GM10266 (cell line): ENCODE results near the gene USP17L18.
"Not testable (repeated sequence)": the region's sequence is repeated elsewhere in the genome, so short reads cannot be mapped to it uniquely, and the experiment has no call there.

Source experiments
- DNase-seq: peaks from one replicate; pipeline ENCODE4 v3.0.0; 2012; ENCODE audit errors: extremely low spot score

USP17L18 gene

DNA sequence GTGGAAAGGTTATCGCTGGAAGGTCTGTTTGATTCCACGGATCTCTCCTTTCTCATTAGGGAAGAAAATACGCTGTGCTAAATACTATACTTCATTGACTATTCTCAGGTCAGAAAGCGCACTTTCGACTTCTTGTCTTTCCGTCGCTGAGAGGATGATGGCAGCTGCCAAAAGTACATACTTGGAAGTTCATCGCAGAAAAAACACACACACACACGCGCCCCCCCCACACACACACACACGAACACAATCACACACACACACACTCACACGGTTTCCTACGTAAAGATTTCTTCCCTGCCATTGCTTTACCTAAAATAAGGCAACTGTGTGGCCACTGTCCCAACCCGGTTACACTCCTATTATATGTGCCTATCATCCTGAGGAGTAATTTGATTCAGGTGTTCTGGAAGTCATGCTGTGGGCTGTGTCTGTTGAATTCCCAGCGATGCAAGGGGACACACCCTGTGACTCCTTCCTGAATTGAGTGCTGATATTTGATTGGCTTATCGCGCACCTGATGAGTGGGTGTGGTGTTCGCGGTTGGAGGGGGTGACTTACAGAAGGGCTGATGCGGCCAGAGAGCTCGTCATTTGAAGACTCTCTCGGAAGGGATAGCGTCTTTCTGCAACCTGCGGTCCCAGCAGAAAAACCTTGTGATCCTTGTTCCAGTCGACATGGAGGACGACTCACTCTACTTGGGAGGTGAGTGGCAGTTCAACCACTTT lies at the start of gene USP17L18:
Gene USP17L18, plus strand, starts transcription at position 678 of the 728 bp plus-strand sequence. Its CDS starts 0 bp downstream, at position 678.
- DNase-seq = not testable (repeated sequence)

DNA sequence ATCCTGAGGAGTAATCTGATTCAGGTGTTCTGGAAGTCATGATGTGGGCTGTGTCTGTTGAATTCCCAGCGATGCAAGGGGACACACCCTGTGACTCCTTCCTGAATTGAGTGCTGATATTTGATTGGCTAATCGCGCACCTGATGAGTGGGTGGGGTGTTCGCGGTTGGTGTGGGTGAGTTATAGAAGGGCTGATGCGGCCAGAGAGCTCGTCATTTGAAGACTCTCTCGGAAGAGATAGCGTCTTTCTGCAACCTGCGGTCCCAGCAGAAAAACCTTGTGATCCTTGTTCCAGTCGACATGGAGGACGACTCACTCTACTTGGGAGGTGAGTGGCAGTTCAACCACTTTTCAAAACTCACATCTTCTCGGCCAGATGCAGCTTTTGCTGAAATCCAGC lies 38.1 kb upstream of the USP17L18 start, which contains the start of gene USP17L10:
Gene USP17L10, plus strand, starts transcription at position 301 of the 400 bp plus-strand sequence. Its CDS starts 0 bp downstream, at position 301.
- DNase-seq = not testable (repeated sequence)

DNA sequence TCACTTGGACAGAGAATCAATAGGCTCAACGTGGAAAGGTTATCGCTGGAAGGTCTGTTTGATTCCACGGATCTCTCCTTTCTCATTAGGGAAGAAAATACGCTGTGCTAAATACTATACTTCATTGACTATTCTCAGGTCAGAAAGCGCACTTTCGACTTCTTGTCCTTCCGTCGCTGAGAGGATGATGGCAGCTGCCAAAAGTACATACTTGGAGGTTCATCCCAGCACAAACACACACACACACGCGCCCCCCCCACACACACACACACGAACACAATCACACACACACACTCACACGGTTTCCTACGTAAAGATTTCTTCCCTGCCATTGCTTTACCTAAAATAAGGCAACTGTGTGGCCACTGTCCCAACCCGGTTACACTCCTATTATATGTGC lies 33.7 kb upstream of the USP17L18 start:
- DNase-seq = not testable (repeated sequence)

GRCh38 chr4:9215105-9215504 lies 33.3 kb upstream of the USP17L18 start, which contains the start of gene USP17L11:
USP17L11 (plus strand) TSS chr4:9215405; CDS start chr4:9215405, 0 bp downstream.
- not testable (repeated sequence) for DNase-seq

GRCh38 chr4:9219852-9220251 lies 28.6 kb upstream of the USP17L18 start, which contains the start of gene USP17L12:
USP17L12 (plus strand) TSS chr4:9220152; CDS start chr4:9220152, 0 bp downstream.
- not testable (repeated sequence) for DNase-seq

GRCh38 chr4:9224596-9224995 lies 23.8 kb upstream of the USP17L18 start, which contains the start of gene USP17L13:
USP17L13 (plus strand) TSS chr4:9224896; CDS start chr4:9224896, 0 bp downstream.
- not testable (repeated sequence) for DNase-seq

DNA sequence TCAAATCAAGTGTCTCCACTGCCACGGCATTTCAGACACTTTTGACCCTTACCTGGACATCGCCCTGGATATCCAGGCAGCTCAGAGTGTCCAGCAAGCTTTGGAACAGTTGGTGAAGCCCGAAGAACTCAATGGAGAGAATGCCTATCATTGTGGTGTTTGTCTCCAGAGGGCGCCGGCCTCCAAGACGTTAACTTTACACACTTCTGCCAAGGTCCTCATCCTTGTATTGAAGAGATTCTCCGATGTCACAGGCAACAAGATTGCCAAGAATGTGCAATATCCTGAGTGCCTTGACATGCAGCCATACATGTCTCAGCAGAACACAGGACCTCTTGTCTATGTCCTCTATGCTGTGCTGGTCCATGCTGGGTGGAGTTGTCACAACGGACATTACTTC lies 18.2 kb upstream of the USP17L18 start:
- not testable (repeated sequence) for DNase-seq

- DNase-seq = not testable (repeated sequence)
Observed at GRCh38 chr4:9234085-9234484, 14.3 kb upstream of the USP17L18 start, which contains the start of gene USP17L15. USP17L15 (plus strand) TSS chr4:9234385; CDS start chr4:9234385, 0 bp downstream.

DNA sequence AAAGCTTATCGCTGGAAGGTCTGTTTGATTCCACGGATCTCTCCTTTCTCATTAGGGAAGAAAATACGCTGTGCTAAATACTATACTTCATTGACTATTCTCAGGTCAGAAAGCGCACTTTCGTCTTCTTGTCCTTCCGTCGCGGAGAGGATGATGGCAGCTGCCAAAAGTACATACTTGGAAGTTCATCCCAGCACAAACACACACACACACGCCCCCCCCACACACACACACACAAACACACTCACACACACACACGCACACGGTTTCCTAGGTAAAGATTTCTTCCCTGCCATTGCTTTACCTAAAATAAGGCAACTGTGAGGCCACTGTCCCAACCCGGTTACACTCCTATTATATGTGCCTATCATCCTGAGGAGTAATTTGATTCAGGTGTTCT lies 10.0 kb upstream of the USP17L18 start:
- not testable (repeated sequence) for DNase-seq

- DNase-seq = not testable (repeated sequence)
Observed at GRCh38 chr4:9243579-9243978, 4.9 kb upstream of the USP17L18 start, which contains the start of gene USP17L17. USP17L17 (plus strand) TSS chr4:9243879; CDS start chr4:9243879, 0 bp downstream.

- DNase-seq = not testable (repeated sequence)
Observed at GRCh38 chr4:9253078-9253477, 4.6 kb downstream of the USP17L18 start, which contains the start of gene USP17L19. USP17L19 (plus strand) TSS chr4:9253378; CDS start chr4:9253378, 0 bp downstream.

DNA sequence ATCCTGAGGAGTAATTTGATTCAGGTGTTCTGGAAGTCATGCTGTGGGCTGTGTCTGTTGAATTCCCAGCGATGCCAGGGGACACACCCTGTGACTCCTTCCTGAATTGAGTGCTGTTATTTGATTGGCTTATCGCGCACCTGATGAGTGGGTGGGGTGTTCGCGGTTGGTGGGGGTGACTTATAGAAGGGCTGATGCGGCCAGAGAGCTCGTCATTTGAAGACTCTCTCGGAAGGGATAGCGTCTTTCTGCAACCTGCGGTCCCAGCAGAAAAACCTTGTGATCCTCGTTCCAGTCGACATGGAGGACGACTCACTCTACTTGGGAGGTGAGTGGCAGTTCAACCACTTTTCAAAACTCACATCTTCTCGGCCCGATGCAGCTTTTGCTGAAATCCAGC lies 9.4 kb downstream of the USP17L18 start, which contains the start of gene USP17L20:
Gene USP17L20, plus strand, starts transcription at position 301 of the 400 bp plus-strand sequence. Its CDS starts 0 bp downstream, at position 301.
- not testable (repeated sequence) for DNase-seq

DNA sequence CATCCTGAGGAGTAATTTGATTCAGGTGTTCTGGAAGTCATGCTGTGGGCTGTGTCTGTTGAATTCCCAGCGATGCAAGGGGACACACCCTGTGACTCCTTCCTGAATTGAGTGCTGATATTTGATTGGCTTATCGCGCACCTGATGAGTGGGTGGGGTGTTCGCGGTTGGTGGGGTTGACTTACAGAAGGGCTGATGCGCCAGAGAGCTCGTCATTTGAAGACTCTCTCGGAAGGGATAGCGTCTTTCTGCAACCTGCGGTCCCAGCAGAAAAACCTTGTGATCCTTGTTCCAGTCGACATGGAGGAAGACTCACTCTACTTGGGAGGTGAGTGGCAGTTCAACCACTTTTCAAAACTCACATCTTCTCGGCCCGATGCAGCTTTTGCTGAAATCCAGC lies 14.1 kb downstream of the USP17L18 start, which contains the start of gene USP17L21:
Gene USP17L21, plus strand, starts transcription at position 301 of the 400 bp plus-strand sequence. Its CDS starts 0 bp downstream, at position 301.
- DNase-seq = not testable (repeated sequence)

DNA sequence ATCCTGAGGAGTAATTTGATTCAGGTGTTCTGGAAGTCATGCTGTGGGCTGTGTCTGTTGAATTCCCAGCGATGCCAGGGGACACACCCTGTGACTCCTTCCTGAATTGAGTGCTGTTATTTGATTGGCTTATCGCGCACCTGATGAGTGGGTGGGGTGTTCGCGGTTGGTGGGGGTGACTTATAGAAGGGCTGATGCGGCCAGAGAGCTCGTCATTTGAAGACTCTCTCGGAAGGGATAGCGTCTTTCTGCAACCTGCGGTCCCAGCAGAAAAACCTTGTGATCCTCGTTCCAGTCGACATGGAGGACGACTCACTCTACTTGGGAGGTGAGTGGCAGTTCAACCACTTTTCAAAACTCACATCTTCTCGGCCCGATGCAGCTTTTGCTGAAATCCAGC lies 18.9 kb downstream of the USP17L18 start, which contains the start of gene USP17L22:
Gene USP17L22, plus strand, starts transcription at position 301 of the 400 bp plus-strand sequence. Its CDS starts 0 bp downstream, at position 301.
- DNase-seq = not testable (repeated sequence)

- not testable (repeated sequence) for DNase-seq
Observed at GRCh38 chr4:9271719-9272118, 23.3 kb downstream of the USP17L18 start.
